NB4 (cell line): ENCODE data around the gene NUB1.

Experiments used
- DNase-seq: peaks from one replicate; pipeline ENCODE4 v3.0.0; 2010; ENCODE audit warnings: low read depth
- H3K4me3 ChIP-seq: one replicate; pipeline ENCODE4 v1.5.1; 2011; ENCODE audit warnings: mild to moderate bottlenecking, low read depth, low read length, moderate library complexity
- CTCF ChIP-seq: IDR thresholded peaks from one replicate; pipeline ENCODE4 v1.5.1; 2012; ENCODE audit warnings: low read depth, low read length
- MYC ChIP-seq: IDR thresholded peaks from 2 replicates; pipeline ENCODE4 v1.6.1; 2011; ENCODE audit warnings: low read depth, low read length
- POLR2A ChIP-seq: IDR thresholded peaks from 2 replicates; pipeline ENCODE4 v1.6.1; 2011; ENCODE audit warnings: mild to moderate bottlenecking; ENCODE audit not compliant: insufficient read length; ENCODE audit errors: extremely low read depth
- TF ChIP-seq, protein P1 (sequence below): IDR thresholded peaks from 2 replicates; pipeline ENCODE4 v1.6.1; 2011; ENCODE audit warnings: low read depth, low read length

The NUB1 gene

GRCh38 chr7:151382079-151382885, 40.7 kb downstream of the NUB1 start:
- DNase-seq, result no peak
- TF ChIP-seq POLR2A (no peak), CTCF (no peak), MYC (no peak)
- TF ChIP-seq, protein P1, sequence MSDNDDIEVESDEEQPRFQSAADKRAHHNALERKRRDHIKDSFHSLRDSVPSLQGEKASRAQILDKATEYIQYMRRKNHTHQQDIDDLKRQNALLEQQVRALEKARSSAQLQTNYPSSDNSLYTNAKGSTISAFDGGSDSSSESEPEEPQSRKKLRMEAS, result no peak
- no peak overlapping the region for H3K4me3 ChIP-seq

GRCh38 chr7:151383638-151384351, 42.2 kb downstream of the NUB1 start:
- TF ChIP-seq, protein P1, result no peak
- TF ChIP-seq POLR2A, result no peak
- no peak for TF ChIP-seq MYC
- TF ChIP-seq CTCF, result no peak
- no peak for DNase-seq
- no peak overlapping the region for H3K4me3 ChIP-seq

- DNase-seq, result no peak
- no peak overlapping the region for H3K4me3 ChIP-seq
- no peak for TF ChIP-seq MYC
- TF ChIP-seq POLR2A, result no peak
- TF ChIP-seq CTCF, result no peak
- TF ChIP-seq, protein P1, result no peak
These were observed 42.7 kb downstream of the NUB1 start for GRCh38 chr7:151384352-151384697.

- no peak overlapping the region for H3K4me3 ChIP-seq
- TF ChIP-seq POLR2A (no peak), MYC (no peak), CTCF (no peak)
- TF ChIP-seq, protein P1, result no peak
- DNase-seq, result no peak
These were observed 43.4 kb downstream of the NUB1 start for GRCh38 chr7:151384776-151385625.

DNA sequence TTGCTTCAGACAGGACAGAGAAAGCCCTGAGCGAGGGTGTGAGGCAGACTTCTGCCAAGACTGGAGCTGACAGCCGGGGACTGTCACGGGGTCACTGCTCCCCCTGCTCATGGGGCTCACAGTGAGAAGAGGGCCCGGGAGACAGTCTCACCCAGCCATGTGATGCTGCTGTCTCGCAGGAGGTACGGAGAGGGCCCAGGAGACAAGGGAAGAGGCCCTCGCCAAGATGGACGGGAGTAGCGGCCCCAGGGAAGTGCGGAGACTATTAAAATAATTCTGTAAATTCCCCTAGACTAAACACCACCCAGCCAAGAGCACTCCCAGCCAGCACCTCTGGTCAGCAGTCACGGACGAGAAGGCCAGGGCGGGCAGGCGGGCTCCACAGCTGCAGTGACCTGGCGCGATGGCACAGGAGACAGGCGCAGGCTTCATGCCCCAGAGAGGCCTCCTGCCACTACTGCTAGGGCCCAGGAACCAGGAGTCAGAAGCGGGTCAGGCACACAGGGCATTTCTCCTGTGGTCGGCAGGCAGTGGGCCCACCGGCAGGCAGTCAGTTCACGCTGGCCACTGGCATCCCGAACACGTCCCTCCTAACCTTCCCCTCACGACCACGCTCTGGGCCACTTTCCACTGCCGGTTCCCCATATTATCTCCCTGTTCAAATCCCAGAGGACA, 44.2 kb downstream of the NUB1 start:
- no peak overlapping the region for H3K4me3 ChIP-seq
- no peak for TF ChIP-seq POLR2A
- TF ChIP-seq, protein P1, result no peak
- no peak for TF ChIP-seq MYC
- TF ChIP-seq CTCF, result no peak
- DNase-seq, result no peak
